Upper lobe of right lung (tissue), 1 donor: ENCODE data around the gene CCDC39. TPM values are rescaled to one million over a fixed set of nuclear protein-coding genes. Genes with fewer than 3 reads are reported as not detected.

ENCODE experiments used
- ATAC-seq: fragments of 200-7000 bp; cut with Tn5 transposase; one replicate; pipeline ENCODE4 v1.9.1; 2020; ENCODE audit warnings: mild to moderate bottlenecking, moderate library complexity
- DNase-seq: peaks from one replicate; pipeline ENCODE4 v3.0.0-alpha.2; 2020
- H3K27ac ChIP-seq: fragments of 200-600 bp; one replicate; pipeline ENCODE4 v1.8.0; 2022
- H3K27me3 ChIP-seq: fragments of 200-600 bp; one replicate; pipeline ENCODE4 v1.8.0; 2022; ENCODE audit warnings: mild to moderate bottlenecking
- H3K36me3 ChIP-seq: fragments of 200-600 bp; one replicate; pipeline ENCODE4 v1.8.0; 2022
- H3K4me1 ChIP-seq: fragments of 200-600 bp; one replicate; pipeline ENCODE4 v1.8.0; 2022
- H3K4me3 ChIP-seq: fragments of 200-600 bp; one replicate; pipeline ENCODE4 v1.8.0; 2022; ENCODE audit warnings: mild to moderate bottlenecking
- H3K9me3 ChIP-seq: fragments of 200-600 bp; one replicate; pipeline ENCODE4 v1.8.0; 2022
- CTCF ChIP-seq: fragments of 200-600 bp; IDR thresholded peaks from one replicate; pipeline ENCODE4 v1.8.0; 2022; ENCODE audit warnings: antibody characterized with exemption
- intact Hi-C: fragments of 100-400 bp; cut with DNase I; formaldehyde crosslinking; loops from one replicate; pipeline ENCODE4 v1.11.0; 2022
- total RNA-seq: library from RNA; stranded (reverse); fragmentation: NEBNext Ultra II Directional; extraction: Animal tissue kit (Norgen Biotek cat#: 25700); gene quantifications from one replicate; pipeline ENCODE4 v1.2.1, GENCODE V29; 2021
- donor health status: DM: no; HTN: yes; CAD: no; lungs with severe emphysema.

CCDC39 gene
- total RNA-seq, 1 donor from 2014 or later: not detected

GRCh38 chr3:180646187-180646790, 33.0 kb downstream of the CCDC39 start:
- Histone ChIP-seq H3K4me3 (no peak overlapping the region), H3K27me3 (no peaks in the 10 kb centered on the region), H3K9me3 (no peaks in the 10 kb centered on the region), H3K36me3 (no peaks in the 10 kb centered on the region), H3K4me1 (no peaks in the 10 kb centered on the region), H3K27ac (no peak overlapping the region)
- DNase-seq (no peak), ATAC-seq (no peak)
- peak; percentile 20 for TF ChIP-seq CTCF
- intact Hi-C loops: no loop called here

- TF ChIP-seq CTCF: no peak
- Histone ChIP-seq H3K36me3 (no peaks in the 10 kb centered on the region), H3K27ac (no peak overlapping the region), H3K4me3 (no peak overlapping the region), H3K4me1 (no peaks in the 10 kb centered on the region), H3K27me3 (no peaks in the 10 kb centered on the region), H3K9me3 (no peaks in the 10 kb centered on the region)
- no peak for DNase-seq
- ATAC-seq: no peak
- intact Hi-C loops: no loop called here
Measured at GRCh38 chr3:180640987-180641386, 38.3 kb downstream of the CCDC39 start.

DNA sequence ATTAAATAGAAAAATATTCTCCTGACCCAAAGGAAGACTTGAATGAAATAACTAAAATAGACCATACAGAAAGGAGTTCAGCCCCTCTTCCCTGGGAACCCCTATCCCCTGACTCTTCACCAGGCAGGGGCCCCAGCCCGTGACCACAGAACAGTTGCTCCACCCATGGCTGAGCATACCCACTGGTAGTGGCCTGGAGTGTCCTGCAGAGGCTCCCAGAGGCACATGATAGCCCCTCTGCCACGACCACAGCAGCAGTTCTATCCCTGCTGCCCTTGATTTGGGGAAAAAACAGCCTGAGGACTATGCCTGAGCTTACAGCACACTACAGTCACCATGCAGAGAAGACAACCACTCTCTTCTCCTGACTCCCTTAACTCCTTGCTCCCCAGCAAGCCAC, 45.6 kb downstream of the CCDC39 start:
- no peak for ATAC-seq

GRCh38 chr3:180631317-180631716, 48.0 kb downstream of the CCDC39 start:
- Histone ChIP-seq H3K4me3 (no peak overlapping the region), H3K36me3 (no peaks in the 10 kb centered on the region), H3K27me3 (peaks cover 3% of the 10 kb centered on the region), H3K9me3 (no peaks in the 10 kb centered on the region), H3K27ac (no peak overlapping the region), H3K4me1 (no peaks in the 10 kb centered on the region)
- intact Hi-C loops: no loop called here
- TF ChIP-seq CTCF: peak; percentile 5
- no peak for ATAC-seq
- no peak for DNase-seq

More for the DNA sequence above, 45.6 kb downstream of the CCDC39 start:
- H3K27me3 ChIP-seq: peaks cover 3% of the 10 kb centered on the region
- DNase-seq: no peak
- H3K36me3 ChIP-seq: no peaks in the 10 kb centered on the region
- no peak overlapping the region for H3K4me3 ChIP-seq
- no peak overlapping the region for H3K27ac ChIP-seq
- intact Hi-C loops: no loop called here
- no peaks in the 10 kb centered on the region for H3K4me1 ChIP-seq
- H3K9me3 ChIP-seq: no peaks in the 10 kb centered on the region
- no peak for TF ChIP-seq CTCF

DNA sequence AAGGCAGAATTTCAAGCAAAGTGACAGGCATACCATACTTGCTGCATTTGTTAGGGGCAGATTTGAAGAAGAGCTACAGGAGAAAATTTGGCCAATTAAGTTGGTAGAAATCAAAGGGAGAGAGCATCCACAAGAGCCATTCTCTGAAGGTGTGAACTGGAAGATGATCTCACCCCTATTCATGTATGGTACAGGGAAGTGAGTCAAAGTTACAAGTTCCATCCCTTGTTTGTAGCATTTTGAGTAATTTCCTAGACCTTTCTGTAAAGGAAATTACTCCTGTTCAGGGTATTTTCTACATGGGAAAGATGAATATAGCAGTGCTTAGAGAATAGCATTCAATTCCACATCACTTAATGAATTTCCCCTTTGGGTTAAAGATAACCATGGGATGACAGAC, 48.9 kb downstream of the CCDC39 start:
- H3K4me1 ChIP-seq: no peaks in the 10 kb centered on the region
- H3K9me3 ChIP-seq: no peaks in the 10 kb centered on the region
- intact Hi-C loops: no loop called here
- H3K27ac ChIP-seq: no peak overlapping the region
- TF ChIP-seq CTCF: no peak
- H3K27me3 ChIP-seq: peaks cover 3% of the 10 kb centered on the region
- DNase-seq (no peak), ATAC-seq (no peak)
- no peak overlapping the region for H3K4me3 ChIP-seq
- H3K36me3 ChIP-seq: no peaks in the 10 kb centered on the region

- no peaks in the 10 kb centered on the region for H3K27me3 ChIP-seq
- no peak overlapping the region for H3K27ac ChIP-seq
- no peaks in the 10 kb centered on the region for H3K9me3 ChIP-seq
- DNase-seq: no peak
- no peaks in the 10 kb centered on the region for H3K4me1 ChIP-seq
- H3K4me3 ChIP-seq: no peak overlapping the region
- no peaks in the 10 kb centered on the region for H3K36me3 ChIP-seq
- ATAC-seq: no peak
- no peak for TF ChIP-seq CTCF
- intact Hi-C loops: no loop called here
Measured at GRCh38 chr3:180626844-180627243, 52.4 kb downstream of the CCDC39 start.
